ENCODE data around the gene POP5. TPM values are rescaled to one million over a fixed set of nuclear protein-coding genes. Genes with fewer than 3 reads are reported as not detected.

The POP5 gene
- total and polyA plus RNA-seq, 7 experiments from 2014 or later: 42.9 to 141 (median 78.4) TPM

DNA sequence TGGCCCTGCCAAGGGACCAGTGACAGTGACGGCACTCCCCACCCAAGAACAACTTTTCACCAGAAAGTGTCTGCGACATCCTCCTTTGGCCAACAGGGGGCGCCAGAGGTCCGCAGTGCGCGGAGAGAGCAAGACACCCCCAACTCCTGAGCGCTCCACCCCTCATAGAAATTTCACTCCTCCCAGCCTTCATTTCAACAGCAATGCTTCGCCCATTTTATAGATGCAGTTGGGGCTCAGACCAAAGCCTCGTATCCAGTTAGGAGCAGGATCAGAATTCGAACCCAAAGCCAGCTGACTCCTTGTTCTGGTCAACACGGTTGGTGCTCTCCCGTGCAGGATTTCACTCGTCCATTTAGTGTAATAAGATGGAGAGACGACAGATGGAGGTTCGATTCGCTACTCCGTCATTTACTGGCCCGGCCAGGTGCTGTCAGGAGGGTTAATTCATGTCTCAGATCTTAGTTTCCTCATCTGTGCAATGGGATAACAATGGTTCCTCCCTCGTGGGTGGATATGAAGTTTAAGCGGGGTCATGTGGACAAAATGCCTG is 2.4 kb upstream of the POP5 start:
- Histone ChIP-seq H3K4me3 (ENCODE audit: low read length) (peak overlapping the region; percentile 32), H3K27ac (ENCODE audit: low read depth, low read length) (no peak overlapping the region), H3K9me3 (ENCODE audit: control insufficient read depth in 2 of 3, low read length in 3 of 3) (no peaks in the 10 kb centered on the region), H3K4me1 (ENCODE audit: control insufficient read depth in 2 of 2, insufficient read depth in 2 of 2, low read length in 2 of 2) (peaks cover 4 to 21% of the 10 kb centered on the region in 2 donors), H3K27me3 (ENCODE audit: control insufficient read depth in 2 of 2, insufficient read depth in 2 of 2, low read length in 2 of 2) (no peaks in the 10 kb centered on the region), H3K36me3 (ENCODE audit: control insufficient read depth in 2 of 3, insufficient read depth in 3 of 3, low read length in 3 of 3) (peaks cover 0 to 6% (median 0%) of the 10 kb centered on the region in 3 experiments)
- Mint-ChIP-seq H3K27ac (peak overlapping the region in 8 of 9 donors; percentile 8 to 78 (median 34)), H3K36me3 (peaks cover 0 to 7% (median 0%) of the 10 kb centered on the region in 5 donors), H3K9me3 (peaks cover 0 to 4% (median 0%) of the 10 kb centered on the region in 11 donors), H3K4me1 (peaks cover 24 to 47% (median 34%) of the 10 kb centered on the region in 7 donors), H3K27me3 (peaks cover 0 to 34% (median 7%) of the 10 kb centered on the region in 5 donors), H3K4me3 (peak overlapping the region; percentile 62 to 84 (median 71))
- ChIA-PET CTCF (interaction anchor here (0.9 to 3.3 kb wide), 5 partner anchors 12 to 388 kb away, joined by 4 to 31 read pairs (median 6); no protein-coding TSS in a partner anchor), POLR2A (interaction anchor here (4.5 kb wide), 1 partner anchor 47 kb away, joined by 26 read pairs; a partner anchor contains a TSS)
- intact Hi-C loops (cut with micrococcal nuclease): loop anchor here (1.0 to 10.0 kb wide), 12 partner anchors 66 to 1919 kb away; partner anchors contain the start of genes ACADS (in 2 of the 2), C12orf43 (in 1 of the 2), GATC (in 1 of the 2) and TRIAP1 (in 1 of the 2)
- DNase-seq: peak; percentile 58 to 88 (median 81)
- peak; percentile 43 for ATAC-seq

DNA sequence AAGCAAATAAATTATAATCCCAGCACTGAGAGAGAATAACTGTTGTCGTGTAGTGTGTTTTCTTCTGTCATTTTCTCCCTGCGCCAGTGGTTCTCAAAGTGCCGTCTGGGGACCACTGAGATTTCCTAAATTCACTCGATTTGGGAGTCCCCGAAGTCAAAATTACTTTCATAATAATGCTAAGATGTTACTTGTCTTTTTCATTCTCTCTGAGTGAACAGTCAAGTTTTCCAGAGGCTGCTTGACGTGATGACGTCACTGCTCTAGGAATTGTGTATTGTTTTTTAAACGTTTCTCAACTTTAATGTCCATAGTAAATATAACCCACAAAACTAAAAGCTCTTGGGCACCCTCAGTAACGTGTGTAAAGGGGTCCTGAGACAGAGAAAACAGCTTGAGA is 796 bp upstream of the POP5 start:
- peak overlapping the region; percentile 81 to 97 (median 94) for H3K27ac Mint-ChIP-seq
- H3K27me3 ChIP-seq (ENCODE audit: control insufficient read depth in 2 of 2, insufficient read depth in 2 of 2, low read length in 2 of 2): no peaks in the 10 kb centered on the region
- intact Hi-C loops (cut with micrococcal nuclease): loop anchor here (1.0 to 10.0 kb wide), 14 partner anchors 48 to 1920 kb away; partner anchors contain the start of genes ACADS (in 2 of the 2), RNF10 (in 2 of the 2), C12orf43 (in 1 of the 2) and COQ5 (in 1 of the 2)
- H3K36me3 Mint-ChIP-seq: peaks cover 0 to 11% (median 0%) of the 10 kb centered on the region in 5 donors
- H3K4me1 Mint-ChIP-seq: peaks cover 24 to 47% (median 34%) of the 10 kb centered on the region in 7 donors
- DNase-seq (peak in 2 of 9 donors; percentile 4 to 25), ATAC-seq (no peak)
- H3K36me3 ChIP-seq (ENCODE audit: control insufficient read depth in 2 of 3, insufficient read depth in 3 of 3, low read length in 3 of 3): peaks cover 2 to 20% (median 4%) of the 10 kb centered on the region in 3 experiments
- H3K27me3 Mint-ChIP-seq: peaks cover 0 to 32% (median 7%) of the 10 kb centered on the region in 5 donors
- CTCF ChIA-PET: interaction anchor here (0.6 to 3.3 kb wide), 8 partner anchors 10 to 1220 kb away, joined by 3 to 31 read pairs (median 5); no protein-coding TSS in a partner anchor
- H3K9me3 ChIP-seq (ENCODE audit: control insufficient read depth in 2 of 3, low read length in 3 of 3): no peaks in the 10 kb centered on the region
- peaks cover 4 to 21% of the 10 kb centered on the region in 2 donors for H3K4me1 ChIP-seq (ENCODE audit: control insufficient read depth in 2 of 2, insufficient read depth in 2 of 2, low read length in 2 of 2)
- peak overlapping the region; percentile 95 to 99 (median 98) for H3K4me3 Mint-ChIP-seq
- peak overlapping the region; percentile 99 for H3K4me3 ChIP-seq (ENCODE audit: low read length)
- peaks cover 0 to 4% (median 0%) of the 10 kb centered on the region in 11 donors for H3K9me3 Mint-ChIP-seq
- peak overlapping the region; percentile 77 for H3K27ac ChIP-seq (ENCODE audit: low read depth, low read length)
- POLR2A ChIA-PET: interaction anchor here (1.0 to 4.5 kb wide), 12 partner anchors 12 to 640 kb away, joined by 3 to 26 read pairs (median 4); partner anchors contain the start of genes COQ5, DYNLL1, MLEC and RPLP0

DNA sequence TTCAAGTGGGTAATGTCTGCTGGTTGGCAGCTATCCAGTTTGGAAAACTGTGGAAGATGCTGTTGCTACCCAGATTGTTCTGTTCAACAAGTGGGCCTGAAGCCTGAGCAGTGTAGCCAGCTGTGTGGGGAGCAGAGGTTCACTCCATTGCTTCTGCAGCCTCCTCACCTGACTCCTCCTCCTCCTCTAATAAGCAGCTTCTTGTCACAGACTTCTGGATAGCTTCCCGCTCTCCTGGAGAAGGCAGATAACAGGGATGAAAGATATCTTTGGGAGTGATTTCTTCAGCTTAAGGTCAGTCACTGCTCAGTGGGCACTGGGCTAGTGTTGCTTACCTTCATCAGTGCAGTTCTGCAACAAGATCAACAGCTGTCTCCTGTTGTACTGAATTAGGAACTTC is 2.0 kb downstream of the POP5 start:
- H3K4me1 Mint-ChIP-seq: peaks cover 23 to 45% (median 34%) of the 10 kb centered on the region in 7 donors
- Histone ChIP-seq H3K9me3 (ENCODE audit: control insufficient read depth in 2 of 3, low read length in 3 of 3) (no peaks in the 10 kb centered on the region), H3K4me1 (ENCODE audit: control insufficient read depth in 2 of 2, insufficient read depth in 2 of 2, low read length in 2 of 2) (peaks cover 4 to 19% of the 10 kb centered on the region in 2 donors), H3K27ac (ENCODE audit: low read depth, low read length) (no peak overlapping the region), H3K36me3 (ENCODE audit: control insufficient read depth in 2 of 3, insufficient read depth in 3 of 3, low read length in 3 of 3) (peaks cover 4 to 46% (median 20%) of the 10 kb centered on the region in 3 experiments), H3K4me3 (ENCODE audit: low read length) (no peak overlapping the region), H3K27me3 (ENCODE audit: control insufficient read depth in 2 of 2, insufficient read depth in 2 of 2, low read length in 2 of 2) (no peaks in the 10 kb centered on the region)
- peaks cover 0 to 4% (median 0%) of the 10 kb centered on the region in 11 donors for H3K9me3 Mint-ChIP-seq
- intact Hi-C loops (cut with micrococcal nuclease): no loop called here
- ATAC-seq (no peak), DNase-seq (no peak)
- H3K4me3 Mint-ChIP-seq: peak overlapping the region in 8 of 10 donors; percentile 9 to 99 (median 32)
- H3K27me3 Mint-ChIP-seq: peaks cover 0 to 12% (median 7%) of the 10 kb centered on the region in 5 donors
- CTCF ChIA-PET: no interaction called here
- peaks cover 0 to 18% (median 6%) of the 10 kb centered on the region in 5 donors for H3K36me3 Mint-ChIP-seq
- peak overlapping the region in 6 of 9 donors; percentile 23 to 94 (median 70) for H3K27ac Mint-ChIP-seq
- POLR2A ChIA-PET: interaction anchor here (1.7 to 4.5 kb wide), 2 partner anchors 9 to 43 kb away, joined by 4 to 26 read pairs; a partner anchor contains a TSS

DNA sequence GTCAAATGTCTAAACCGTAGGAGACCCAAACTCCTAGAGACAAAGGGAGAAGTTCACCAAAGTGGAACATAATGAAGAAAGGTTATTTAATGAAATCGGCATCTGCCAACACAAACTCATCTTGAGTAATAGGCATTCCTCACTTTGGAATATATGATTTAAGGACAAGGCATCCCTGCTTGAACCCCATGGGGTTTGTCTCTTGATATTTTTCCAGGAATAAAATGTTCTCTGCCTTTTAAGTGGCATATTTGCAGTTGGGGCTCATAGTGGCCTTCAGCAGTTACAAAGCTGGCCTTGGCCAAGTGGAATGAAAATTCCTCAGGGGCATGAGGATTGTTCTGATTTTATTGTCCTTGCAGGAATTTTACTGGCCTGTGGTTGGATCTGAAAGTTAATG is 7.1 kb downstream of the POP5 start:
- POLR2A ChIA-PET: interaction anchor here (0.6 kb wide), 1 partner anchor 30 kb away, joined by 3 read pairs; no protein-coding TSS in a partner anchor
- no peaks in the 10 kb centered on the region for H3K4me1 ChIP-seq (ENCODE audit: control insufficient read depth in 2 of 2, insufficient read depth in 2 of 2, low read length in 2 of 2)
- H3K36me3 Mint-ChIP-seq: peaks cover 9 to 43% (median 19%) of the 10 kb centered on the region in 5 donors
- intact Hi-C loops (cut with micrococcal nuclease): no loop called here
- H3K27ac Mint-ChIP-seq: peak overlapping the region in 6 of 9 donors; percentile 36 to 77 (median 68)
- no peak overlapping the region for H3K27ac ChIP-seq (ENCODE audit: low read depth, low read length)
- CTCF ChIA-PET: no interaction called here
- DNase-seq (no peak), ATAC-seq (no peak)
- H3K4me3 ChIP-seq (ENCODE audit: low read length): no peak overlapping the region
- peaks cover 0 to 6% (median under 1%) of the 10 kb centered on the region in 7 donors for H3K4me1 Mint-ChIP-seq
- no peaks in the 10 kb centered on the region for H3K9me3 ChIP-seq (ENCODE audit: control insufficient read depth in 2 of 3, low read length in 3 of 3)
- no peaks in the 10 kb centered on the region for H3K9me3 Mint-ChIP-seq
- H3K27me3 ChIP-seq (ENCODE audit: control insufficient read depth in 2 of 2, insufficient read depth in 2 of 2, low read length in 2 of 2): no peaks in the 10 kb centered on the region
- H3K36me3 ChIP-seq (ENCODE audit: control insufficient read depth in 2 of 3, insufficient read depth in 3 of 3, low read length in 3 of 3): peaks cover 25 to 91% (median 38%) of the 10 kb centered on the region in 3 experiments
- no peaks in the 10 kb centered on the region for H3K27me3 Mint-ChIP-seq
- H3K4me3 Mint-ChIP-seq: peak overlapping the region in 1 of 10 donors; percentile 12

DNA sequence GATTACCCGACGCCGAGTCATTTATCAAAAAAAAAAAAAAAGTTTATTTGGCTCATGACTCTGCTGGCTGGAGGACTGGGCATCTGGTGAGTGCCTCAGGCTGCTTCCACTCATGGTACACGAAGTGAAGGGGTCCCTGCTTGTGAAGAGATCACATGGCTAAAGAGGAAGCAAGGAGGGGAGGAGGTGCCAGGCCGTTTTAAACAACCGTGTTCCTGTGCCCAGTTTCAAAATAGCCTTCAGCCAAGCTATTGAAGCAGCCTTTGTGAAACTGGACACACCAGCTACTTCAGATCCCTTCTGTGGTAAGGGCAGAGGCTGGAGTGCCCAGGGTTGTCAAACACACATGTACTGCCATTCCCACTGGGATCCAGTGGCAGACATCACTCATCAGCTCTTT is 7.6 kb downstream of the POP5 start:
- Histone ChIP-seq H3K4me1 (ENCODE audit: control insufficient read depth in 2 of 2, insufficient read depth in 2 of 2, low read length in 2 of 2) (no peaks in the 10 kb centered on the region), H3K36me3 (ENCODE audit: control insufficient read depth in 2 of 3, insufficient read depth in 3 of 3, low read length in 3 of 3) (peaks cover 25 to 91% (median 38%) of the 10 kb centered on the region in 3 experiments), H3K4me3 (ENCODE audit: low read length) (no peak overlapping the region), H3K9me3 (ENCODE audit: control insufficient read depth in 2 of 3, low read length in 3 of 3) (no peaks in the 10 kb centered on the region), H3K27ac (ENCODE audit: low read depth, low read length) (no peak overlapping the region), H3K27me3 (ENCODE audit: control insufficient read depth in 2 of 2, insufficient read depth in 2 of 2, low read length in 2 of 2) (no peaks in the 10 kb centered on the region)
- ATAC-seq: no peak
- no peak for DNase-seq
- Mint-ChIP-seq H3K4me3 (no peak overlapping the region), H3K4me1 (peaks cover 0 to 5% (median 0%) of the 10 kb centered on the region in 7 donors), H3K36me3 (peaks cover 9 to 44% (median 19%) of the 10 kb centered on the region in 5 donors), H3K27ac (peak overlapping the region in 4 of 9 donors; percentile 6 to 69 (median 48)), H3K27me3 (no peaks in the 10 kb centered on the region), H3K9me3 (no peaks in the 10 kb centered on the region)
- ChIA-PET CTCF (no interaction called here), POLR2A (no interaction called here)
- intact Hi-C loops (cut with micrococcal nuclease): no loop called here

DNA sequence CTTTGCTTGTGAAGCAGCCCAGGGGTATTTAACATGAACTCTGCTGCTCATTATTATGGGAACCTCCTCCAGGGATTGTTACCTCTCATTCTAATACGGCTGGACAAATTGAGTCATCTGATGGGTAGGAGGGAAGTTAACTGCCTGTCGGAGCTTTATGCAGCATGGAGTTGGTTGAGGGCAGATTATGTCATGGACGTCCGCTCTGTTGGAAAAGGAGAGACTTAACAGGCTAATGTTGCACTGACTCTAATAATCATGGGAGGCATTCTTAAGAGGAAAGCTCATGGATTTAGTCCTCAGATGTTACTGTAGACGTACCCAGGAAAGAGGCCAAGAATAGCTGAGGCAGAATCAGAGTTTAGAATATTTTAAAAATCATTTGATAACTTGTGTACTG is 9.9 kb downstream of the POP5 start:
- Mint-ChIP-seq H3K27ac (peak overlapping the region in 1 of 9 donors; percentile 8), H3K4me1 (peaks cover 0 to 5% (median 0%) of the 10 kb centered on the region in 7 donors), H3K27me3 (no peaks in the 10 kb centered on the region), H3K4me3 (no peak overlapping the region), H3K36me3 (peaks cover 13 to 47% (median 20%) of the 10 kb centered on the region in 5 donors), H3K9me3 (no peaks in the 10 kb centered on the region)
- Histone ChIP-seq H3K36me3 (ENCODE audit: control insufficient read depth in 2 of 3, insufficient read depth in 3 of 3, low read length in 3 of 3) (peaks cover 29 to 91% (median 43%) of the 10 kb centered on the region in 3 experiments), H3K27ac (ENCODE audit: low read depth, low read length) (no peak overlapping the region), H3K4me3 (ENCODE audit: low read length) (no peak overlapping the region), H3K9me3 (ENCODE audit: control insufficient read depth in 2 of 3, low read length in 3 of 3) (no peaks in the 10 kb centered on the region), H3K27me3 (ENCODE audit: control insufficient read depth in 2 of 2, insufficient read depth in 2 of 2, low read length in 2 of 2) (no peaks in the 10 kb centered on the region), H3K4me1 (ENCODE audit: control insufficient read depth in 2 of 2, insufficient read depth in 2 of 2, low read length in 2 of 2) (no peaks in the 10 kb centered on the region)
- ChIA-PET POLR2A (interaction anchor here (0.7 to 2.0 kb wide), 3 partner anchors 11 to 115 kb away, joined by 3 to 5 read pairs (median 3); partner anchors contain the start of genes MLEC and POP5), CTCF (interaction anchor here (0.6 to 1.5 kb wide), 2 partner anchors 11 to 70 kb away, joined by 4 to 6 read pairs; no protein-coding TSS in a partner anchor)
- ATAC-seq (no peak), DNase-seq (no peak)
- intact Hi-C loops (cut with micrococcal nuclease): no loop called here
